GM18498 (cell line): Measurements from ENCODE around the gene FAM110D.

Source experiments
- ATAC-seq: cut with Tn5 transposase; IDR thresholded peaks from one replicate; pipeline ENCODE4 v1.9.1; 2021; ENCODE audit warnings: mild to moderate bottlenecking, moderate library complexity; ENCODE audit not compliant: unreplicated experiment

Gene FAM110D

GRCh38 chr1:26161415-26162219, 2.7 kb downstream of the FAM110D start:
- ATAC-seq = no peak

DNA sequence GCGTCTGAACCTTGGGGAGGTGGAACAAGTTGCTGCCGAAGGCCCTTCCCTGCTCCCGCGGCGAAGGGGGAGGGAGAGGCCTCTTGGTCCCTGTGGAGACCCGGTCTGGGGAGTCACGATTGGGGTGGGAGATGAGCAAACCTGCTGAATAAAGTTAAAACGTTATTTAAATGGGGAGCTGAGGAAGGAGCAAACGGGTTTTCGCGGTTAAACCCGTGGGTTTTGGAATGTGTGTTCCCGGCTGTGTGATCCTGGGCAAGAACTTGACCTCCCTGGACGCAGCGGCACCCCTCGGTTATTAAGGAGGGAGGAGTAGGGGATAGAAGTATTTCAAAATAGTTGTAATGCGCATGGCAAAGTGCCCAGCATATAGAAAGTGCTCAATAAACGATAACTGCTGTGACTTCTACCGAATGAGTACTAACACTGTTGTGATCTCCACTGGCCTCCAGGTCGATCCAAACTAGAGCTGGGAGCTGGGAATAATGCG, 3.4 kb downstream of the FAM110D start:
- ATAC-seq = no peak

DNA sequence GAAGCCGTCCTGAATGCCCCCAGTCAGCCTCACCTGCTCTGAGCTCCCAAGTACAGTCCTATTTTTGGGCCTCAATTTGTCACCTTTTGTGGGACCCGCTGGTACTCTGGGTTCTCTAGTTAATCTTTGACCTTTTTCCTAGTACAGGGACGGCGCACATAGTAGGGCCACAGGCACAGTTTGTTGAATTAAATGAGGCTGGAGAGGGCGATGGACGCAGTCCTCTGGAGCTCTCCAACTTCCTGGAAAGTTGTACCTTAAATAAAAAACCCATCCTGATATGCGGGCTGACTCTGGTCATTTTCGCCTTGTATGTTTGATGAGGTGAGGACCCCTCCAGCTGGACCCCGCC, 4.8 kb downstream of the FAM110D start:
- no peak for ATAC-seq

GRCh38 chr1:26164036-26164860, 5.4 kb downstream of the FAM110D start:
- no peak for ATAC-seq

DNA sequence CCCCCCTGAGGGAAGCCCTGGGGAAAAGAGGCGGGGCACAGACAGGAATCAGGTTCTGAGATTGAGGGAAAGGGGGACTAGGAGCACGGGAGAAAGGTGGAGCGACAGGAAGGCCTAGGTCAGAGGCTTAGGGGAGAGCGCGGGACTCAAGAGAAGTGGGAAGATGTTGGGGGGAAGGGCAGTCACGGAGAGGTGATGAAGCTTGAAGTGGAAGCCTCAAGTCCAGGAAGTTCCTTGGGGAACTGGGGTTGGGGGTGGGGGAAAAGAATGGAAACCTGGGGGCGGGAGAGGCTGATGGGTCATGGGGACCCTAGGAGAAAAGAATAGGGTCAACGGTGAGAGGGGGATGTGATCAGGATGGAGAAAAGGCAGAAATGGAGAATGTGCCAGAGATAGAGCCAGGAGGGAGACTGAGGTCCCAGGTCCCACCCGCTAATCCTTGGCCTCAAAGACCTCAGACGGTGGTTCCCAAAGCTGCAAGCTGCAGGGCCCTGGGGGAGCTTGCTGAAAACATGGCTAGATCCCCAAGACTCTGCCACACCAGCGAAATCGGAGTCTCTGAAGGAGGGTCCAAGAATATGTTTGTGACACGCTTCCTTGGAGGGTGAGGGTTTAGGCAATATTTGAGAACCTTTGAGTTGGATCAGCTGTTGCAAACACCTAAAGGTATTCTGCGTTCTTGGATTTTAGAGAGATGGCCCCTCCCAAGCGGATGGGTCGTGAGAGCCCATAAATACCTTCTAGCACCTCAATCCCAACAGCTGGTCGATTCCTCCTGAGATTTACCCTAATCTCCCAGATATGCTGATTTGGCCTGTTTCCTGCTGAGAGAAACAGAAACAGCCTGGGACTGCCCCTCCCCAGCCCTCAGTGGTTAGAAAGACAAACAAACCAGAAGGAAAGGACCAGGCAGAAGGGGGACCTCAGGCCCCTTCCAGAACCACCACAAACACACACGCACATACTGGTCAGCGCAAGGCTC, 6.3 kb downstream of the FAM110D start:
- no peak for ATAC-seq

- ATAC-seq = no peak
These were observed 7.9 kb downstream of the FAM110D start for GRCh38 chr1:26166719-26167281.

DNA sequence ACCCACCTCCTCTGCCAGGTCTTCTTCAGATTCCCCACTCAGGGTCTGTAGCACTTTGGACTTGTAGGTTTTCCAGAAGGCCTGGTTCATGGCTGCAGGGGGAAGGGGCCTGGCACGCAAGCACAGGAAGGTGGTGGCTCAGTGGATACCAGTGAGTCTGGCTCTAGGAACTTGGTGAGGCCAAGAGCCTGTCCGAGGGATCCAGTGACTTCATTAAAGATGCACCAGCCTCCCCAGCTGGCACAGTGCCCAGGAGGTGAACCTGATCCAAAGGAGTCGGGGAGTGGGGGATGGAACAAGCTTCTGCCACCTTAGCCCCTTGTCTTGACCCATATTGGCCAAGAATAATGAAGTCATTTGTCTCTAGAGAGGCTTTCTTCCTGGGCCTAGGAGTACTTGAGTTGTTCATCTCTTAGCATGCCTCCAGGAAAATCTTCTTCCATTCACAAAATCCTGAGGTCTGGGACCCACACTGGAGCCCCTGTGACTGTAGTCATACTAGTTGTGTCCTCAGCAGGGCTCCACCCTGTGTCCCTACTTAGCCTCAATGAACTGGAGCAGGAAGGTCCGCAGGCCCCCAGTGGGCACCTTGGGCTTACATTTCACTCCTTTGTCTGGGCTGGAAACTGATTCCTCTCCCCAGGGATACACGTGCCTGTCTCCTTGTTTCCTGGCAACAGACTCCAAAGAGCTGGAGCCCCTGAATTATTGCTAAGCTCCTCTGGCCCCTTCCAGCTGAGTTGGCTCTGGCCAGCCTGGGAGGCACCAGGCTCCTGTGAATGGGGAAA, 9.7 kb downstream of the FAM110D start, which contains the start of gene C1orf232:
TSS of gene C1orf232 (minus strand) at position 554 of the 788 bp plus-strand sequence. CDS start at position 90, 464 bp downstream.
- no peak for ATAC-seq

DNA sequence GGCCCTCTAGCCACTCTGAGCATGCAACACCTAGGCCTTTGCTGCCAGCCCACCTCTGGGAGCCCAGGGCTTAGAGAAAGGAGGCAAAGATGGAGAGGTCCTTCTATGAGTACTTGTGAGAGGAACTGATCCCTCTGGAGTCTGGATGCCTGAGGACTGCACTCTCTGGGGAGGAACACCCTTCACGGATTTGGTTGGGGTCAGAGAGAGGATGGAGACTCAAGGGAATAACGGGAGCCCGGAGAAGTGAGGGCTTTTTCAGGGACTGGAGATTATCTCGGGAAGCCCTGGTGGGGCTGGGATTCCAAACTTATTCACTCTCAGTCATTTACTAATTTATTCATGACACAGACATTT, 10.3 kb downstream of the FAM110D start:
- no peak for ATAC-seq

DNA sequence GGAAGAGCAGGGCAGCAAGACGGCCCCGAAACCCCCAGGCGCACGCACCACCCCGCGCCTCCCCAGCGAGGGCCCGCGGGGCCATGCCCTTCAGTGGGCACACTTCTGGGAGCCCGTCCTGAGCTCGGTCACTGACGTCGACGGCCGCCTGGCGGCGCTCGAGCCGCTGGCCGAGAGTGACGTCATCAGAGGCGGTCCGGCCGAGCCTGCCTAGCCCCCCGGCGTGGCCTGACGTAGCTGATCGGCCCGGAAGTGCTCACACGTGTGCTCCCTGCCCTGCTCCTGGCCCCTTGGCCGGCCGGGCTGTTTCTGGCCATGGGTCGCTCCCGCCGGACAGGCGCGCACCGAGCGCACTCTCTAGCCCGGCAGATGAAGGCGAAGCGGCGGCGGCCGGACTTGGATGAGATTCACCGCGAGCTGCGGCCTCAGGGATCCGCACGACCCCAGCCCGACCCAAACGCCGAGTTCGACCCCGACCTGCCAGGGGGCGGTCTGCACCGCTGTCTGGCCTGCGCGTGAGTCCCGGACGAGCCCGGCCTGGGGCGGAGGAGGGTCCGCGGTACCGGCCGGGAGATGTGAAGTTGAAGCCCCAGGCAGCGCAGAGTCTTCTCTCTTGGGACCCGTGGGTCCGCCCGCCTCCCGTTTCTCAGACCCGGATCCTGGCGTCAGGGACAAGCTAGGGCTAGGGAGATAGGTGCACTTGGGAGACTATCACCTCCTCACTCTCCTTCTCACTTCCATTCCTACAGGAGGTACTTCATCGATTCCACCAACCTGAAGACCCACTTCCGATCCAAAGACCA, 11.0 kb downstream of the FAM110D start, which contains the start of gene ZNF593:
TSS of gene ZNF593 (plus strand) at position 240 of the 803 bp plus-strand sequence. CDS start at position 316, 76 bp downstream.
- peak; percentile 95 for ATAC-seq

DNA sequence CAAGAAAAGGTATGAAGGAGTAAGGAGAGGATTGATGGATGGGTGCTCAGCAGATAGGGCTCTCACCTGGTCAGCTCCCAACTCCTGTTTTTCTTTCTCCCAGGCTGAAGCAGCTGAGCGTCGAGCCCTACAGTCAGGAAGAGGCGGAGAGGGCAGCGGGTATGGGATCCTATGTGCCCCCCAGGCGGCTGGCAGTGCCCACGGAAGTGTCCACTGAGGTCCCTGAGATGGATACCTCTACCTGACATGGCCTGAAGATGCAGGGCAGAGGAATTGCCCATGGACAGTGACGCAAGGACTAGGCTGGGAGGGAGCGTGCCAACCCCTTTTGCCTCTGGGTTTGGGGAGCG, 11.6 kb downstream of the FAM110D start:
- ATAC-seq = no peak

DNA sequence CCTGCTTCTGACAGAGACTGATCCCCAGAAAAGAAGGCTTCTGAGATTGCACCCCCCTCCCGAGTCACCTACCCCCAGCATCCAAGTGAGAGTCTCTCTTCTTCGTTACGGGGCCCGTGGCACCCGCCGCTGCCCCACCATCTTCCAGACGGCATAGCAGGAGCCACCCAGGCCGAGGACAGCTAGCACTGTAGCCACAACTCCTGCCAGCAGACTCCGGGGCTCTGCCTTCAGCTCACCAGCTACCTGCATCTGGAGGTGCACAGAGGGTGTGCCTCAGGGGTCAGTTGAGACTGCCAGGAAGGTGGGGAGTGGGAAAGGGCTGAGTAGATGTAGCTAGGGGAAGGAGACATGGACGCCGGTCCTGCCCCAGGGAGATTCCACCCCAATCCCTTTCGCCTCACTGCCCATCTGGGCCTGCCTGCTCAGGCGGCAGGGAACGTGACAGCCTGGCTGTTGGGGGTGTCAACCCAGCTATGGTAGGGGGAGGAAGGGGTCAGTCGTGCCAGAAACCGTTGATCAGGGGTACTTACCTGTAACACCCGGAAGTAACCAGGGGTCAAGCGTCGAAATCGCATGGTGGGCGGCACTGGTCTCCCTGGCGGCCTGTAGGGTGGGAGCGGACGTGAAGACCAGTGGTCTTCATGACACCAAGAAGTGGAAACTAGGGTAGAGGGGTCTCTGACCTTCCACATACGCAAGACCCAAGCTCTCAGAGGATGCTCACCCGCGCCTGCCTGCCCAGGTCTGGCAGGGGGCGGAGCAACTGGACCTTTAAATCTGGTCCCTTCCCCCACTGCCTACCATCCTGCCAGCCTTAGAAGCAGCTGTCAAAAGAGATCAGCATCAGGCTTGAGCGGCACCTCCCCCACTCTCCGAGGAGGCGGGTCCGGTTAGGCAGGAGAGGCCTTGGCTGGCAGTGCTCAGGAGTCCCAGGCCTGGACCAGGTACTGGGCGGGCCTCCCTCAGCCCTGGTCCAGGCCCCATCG, 12.5 kb downstream of the FAM110D start, which contains the start of gene ZNF593OS:
TSS of gene ZNF593OS (minus strand) at position 749 of the 989 bp plus-strand sequence. CDS start at position 578, 171 bp downstream.
- no peak for ATAC-seq

DNA sequence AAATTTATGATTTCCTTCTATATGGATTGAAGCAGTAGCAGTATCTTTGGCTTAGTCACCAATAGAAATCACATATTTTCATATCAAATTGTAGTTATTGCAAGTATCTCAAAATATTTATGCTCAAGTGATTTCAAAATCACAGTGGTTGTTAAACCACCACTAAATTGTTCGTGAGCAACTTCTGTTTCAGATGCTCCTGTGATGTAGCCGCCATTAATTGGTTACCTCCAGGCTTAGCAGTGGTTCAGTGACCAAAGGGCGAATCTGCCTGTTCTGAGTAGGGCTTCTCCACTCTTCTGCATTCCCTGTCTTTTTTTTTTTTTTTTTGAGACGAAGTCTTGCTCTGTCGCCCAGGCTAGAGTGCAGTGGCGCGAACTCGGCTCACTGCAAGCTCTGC, 16.5 kb downstream of the FAM110D start:
- ATAC-seq = no peak

DNA sequence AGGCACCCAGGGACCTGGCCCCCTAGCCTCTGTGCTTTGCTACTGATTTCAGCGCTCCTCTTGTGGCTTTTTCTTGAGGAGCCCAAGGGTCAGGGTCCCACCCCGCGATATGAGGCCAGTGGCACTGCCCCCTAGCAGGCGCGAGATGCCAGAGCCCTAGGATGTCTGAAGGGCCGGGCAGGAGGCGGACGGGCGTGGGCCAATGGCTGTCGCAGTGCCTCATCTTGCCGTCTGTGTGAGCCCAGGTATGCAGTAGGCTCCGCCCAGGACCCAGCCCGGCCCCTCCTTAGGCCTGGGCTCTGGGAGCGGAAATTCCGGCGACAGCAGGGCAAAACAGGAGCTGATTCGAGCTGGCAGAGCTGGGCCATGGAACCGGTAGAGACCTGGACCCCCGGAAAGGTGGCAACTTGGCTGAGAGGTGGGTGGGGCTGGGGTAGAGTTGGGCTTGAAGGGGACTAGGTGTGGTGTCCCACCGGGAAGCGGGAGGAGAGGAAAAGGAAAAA, 18.4 kb downstream of the FAM110D start, which contains the start of gene CNKSR1:
TSS of gene CNKSR1 (plus strand) at position 310 of the 503 bp plus-strand sequence. CDS start at position 367, 57 bp downstream.
- no peak for ATAC-seq

DNA sequence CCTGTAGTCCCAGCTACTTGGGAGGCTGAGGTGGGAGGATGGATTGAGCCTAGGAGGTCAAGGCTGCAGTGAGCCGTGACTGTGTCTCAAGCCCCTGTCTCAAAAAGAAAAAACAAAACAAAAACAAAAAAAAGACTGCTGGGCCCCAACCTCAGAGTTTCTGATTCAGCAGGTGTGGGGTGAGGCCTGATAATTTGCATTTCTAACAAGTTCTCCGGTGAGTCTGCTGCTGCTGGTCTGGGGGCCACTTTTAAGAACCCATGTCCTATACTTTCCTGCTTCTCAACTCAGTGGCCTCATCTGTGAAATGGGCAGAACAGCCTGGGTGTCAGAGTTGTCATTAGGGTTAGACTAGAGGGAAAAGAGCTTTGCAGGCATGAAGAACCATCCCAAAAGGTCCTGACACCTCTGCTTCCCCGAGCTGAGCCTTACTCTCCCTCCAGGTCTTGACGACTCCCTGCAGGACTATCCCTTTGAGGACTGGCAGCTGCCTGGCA, 21.2 kb downstream of the FAM110D start:
- no peak for ATAC-seq

DNA sequence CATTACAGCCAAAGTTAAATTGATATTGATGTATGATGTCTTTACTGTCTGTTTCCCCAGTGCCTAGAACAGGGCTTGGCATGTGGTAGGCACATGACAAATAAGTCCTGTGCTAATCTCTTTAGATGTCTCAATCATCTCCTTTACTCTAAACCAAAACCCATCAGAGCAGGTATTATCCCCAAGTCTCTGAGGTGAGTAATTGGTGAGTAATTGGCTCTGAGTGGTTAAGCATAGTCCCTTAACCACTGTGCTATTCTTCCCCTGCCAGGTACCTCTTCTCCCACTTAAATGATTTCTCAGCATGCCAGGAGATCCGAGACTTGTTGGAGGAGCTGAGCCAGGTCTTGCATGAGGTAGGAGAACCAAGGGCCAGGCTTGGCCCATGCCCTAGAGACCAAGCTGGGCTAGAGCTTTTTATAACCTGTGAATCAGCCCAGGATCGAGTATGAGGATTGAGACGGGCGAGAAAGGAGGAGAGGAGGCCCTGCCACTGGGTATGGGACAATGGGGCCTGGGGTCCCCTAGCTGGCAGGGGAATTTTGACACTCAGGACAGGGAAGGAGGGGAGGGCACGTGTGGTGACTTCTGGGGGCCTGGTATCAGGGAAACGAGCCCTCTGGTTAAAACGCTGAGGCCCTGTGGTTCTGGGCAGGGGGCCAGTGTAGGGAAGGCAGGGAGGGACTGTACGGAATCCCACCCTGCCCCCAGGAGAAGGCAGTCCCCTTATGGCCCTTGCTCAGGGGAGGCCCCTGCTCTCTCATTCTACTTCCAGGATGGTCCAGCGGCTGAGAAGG, 22.9 kb downstream of the FAM110D start:
- ATAC-seq = no peak

DNA sequence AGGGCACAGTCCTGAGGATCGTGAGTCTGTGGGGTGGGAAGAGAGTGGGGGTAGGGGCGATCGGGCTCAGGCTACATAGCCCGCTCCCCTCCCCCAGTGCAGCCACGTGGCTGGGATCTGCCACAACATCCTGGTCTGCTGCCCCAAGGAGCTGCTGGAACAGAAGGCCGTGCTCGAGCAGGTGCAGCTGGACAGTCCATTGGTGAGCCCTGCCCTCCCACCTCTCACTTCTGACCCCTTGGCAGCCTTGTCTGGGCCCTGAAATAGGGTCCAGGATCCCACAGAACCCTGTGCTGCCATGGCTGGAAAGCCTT, 23.5 kb downstream of the FAM110D start:
- no peak for ATAC-seq
